GM10266 (cell line): ENCODE results near the gene CDKL5.

Experiments
- DNase-seq: peaks from one replicate; pipeline ENCODE4 v3.0.0; 2012; ENCODE audit errors: extremely low spot score
- CTCF ChIP-seq: IDR thresholded peaks from 2 replicates; pipeline ENCODE4 v1.5.1; 2012; ENCODE audit warnings: mild to moderate bottlenecking, low read depth; ENCODE audit not compliant: control insufficient read depth, insufficient read depth; ENCODE audit errors: missing control alignments

Gene CDKL5

DNA sequence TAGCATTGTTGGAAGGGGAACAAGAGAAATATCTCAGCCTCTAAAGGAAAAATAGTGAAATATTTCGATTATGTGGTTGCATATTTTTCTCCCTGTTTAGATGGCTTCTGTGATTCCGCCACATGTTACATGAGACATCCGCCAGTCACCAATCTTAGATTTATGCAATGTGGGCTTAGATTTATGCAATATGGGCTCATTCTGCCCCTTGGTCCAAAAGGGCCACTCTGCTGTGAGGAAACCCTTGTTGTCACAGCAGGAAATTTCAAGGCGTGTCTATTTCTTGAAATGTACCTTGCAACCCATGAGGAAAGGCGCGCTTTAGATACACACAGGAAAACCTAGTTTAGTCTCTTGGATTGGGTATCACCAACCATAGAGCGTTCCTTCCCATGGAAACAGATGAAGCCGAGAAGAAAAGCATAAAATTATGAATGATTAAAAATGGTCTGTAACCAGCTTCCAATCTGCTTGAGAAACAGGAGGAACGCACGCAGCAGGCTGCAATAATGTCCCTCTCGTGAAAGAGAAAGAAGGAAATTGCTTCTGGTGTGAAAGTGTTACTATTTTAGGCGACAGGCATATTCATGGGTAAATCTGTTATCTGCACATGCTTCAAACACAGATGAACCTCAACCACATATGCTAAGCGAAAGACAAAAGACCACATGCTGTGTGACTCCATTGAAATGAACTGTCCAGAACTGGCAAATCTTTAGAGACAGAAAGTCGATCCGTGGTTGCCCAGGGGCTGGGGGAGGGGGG is 242.8 kb downstream of the CDKL5 start:
- peak; percentile 32 for DNase-seq
- TF ChIP-seq CTCF, result no peak

DNA sequence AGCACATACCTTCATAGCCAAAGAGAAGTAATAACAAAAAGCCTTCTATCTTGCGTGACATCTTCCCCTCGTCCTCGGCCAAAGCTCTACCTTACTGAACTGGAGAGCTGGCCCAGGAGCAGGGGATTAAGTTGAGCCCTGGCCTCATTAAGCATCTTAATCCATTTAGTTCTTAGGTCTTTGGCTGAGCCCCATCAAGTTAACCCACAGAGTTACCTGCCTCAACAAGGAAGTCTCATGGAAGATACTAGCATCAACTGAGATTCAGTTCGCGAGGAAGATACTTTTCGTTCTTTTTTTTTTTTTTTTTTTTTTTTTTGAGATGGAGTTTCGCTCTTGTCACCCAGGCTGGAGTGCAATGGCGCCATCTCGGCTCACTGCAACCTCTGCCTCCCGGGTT is 246.6 kb downstream of the CDKL5 start, which contains the start of gene RS1:
RS1 (minus strand) TSS at position 101 of the 400 bp plus-strand sequence; CDS start at position 61, 40 bp downstream.
- no peak for DNase-seq
- no peak for TF ChIP-seq CTCF

- no peak for DNase-seq
- TF ChIP-seq CTCF, result no peak
These were observed 249.0 kb downstream of the CDKL5 start for GRCh38 chrX:18674417-18674787.

DNA sequence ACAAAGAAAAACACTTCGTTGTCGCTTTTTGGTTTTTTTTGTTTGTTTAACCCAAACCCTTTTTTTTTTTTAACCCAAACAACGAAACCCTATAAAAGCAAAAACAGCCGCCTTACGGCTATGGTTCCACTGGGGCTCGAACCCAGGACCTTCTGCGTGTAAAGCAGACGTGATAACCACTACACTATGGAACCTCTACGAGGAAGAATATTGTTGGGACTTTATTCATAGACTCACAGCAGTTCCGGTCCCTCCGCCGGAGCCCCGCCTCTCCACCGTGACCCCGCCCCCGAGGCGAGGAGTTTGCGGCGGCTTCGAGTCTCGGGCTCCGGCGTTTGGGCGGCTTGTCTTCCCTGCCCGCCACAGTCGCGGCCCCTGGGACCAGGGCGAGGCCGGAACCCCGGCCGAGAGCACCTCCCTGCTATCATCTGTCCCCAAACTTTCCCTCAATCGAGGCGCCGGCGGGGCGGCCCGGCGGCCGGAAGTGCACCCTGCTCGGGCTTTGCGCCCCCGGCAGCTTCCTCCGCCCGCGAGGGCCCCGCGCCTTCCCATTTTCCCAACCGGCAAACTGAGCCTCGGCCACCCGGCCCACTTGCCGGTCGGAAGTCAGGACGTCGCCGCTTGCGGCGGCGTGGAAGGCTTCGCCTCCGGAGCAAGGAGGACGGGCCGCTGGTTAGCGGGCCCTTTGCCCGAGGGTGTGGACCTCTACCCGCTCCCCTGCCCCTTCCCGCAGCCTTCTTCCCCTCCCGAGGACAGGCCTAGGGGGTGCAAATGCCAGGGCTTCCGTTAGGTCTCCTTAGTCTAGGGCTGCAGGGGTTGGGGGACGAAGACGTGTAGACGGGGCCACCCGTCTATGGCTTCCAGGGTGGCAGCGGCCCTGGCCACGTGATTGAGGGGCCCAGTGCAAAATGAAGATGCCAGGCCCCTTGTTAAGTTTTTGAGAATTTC is 249.7 kb downstream of the CDKL5 start:
- DNase-seq, result peak; percentile 77
- TF ChIP-seq CTCF, result no peak

GRCh38 chrX:18676050-18676449 is 250.6 kb downstream of the CDKL5 start:
- no peak for TF ChIP-seq CTCF
- no peak for DNase-seq

GRCh38 chrX:18676470-18676869 is 251.1 kb downstream of the CDKL5 start:
- TF ChIP-seq CTCF, result no peak
- DNase-seq, result no peak

DNA sequence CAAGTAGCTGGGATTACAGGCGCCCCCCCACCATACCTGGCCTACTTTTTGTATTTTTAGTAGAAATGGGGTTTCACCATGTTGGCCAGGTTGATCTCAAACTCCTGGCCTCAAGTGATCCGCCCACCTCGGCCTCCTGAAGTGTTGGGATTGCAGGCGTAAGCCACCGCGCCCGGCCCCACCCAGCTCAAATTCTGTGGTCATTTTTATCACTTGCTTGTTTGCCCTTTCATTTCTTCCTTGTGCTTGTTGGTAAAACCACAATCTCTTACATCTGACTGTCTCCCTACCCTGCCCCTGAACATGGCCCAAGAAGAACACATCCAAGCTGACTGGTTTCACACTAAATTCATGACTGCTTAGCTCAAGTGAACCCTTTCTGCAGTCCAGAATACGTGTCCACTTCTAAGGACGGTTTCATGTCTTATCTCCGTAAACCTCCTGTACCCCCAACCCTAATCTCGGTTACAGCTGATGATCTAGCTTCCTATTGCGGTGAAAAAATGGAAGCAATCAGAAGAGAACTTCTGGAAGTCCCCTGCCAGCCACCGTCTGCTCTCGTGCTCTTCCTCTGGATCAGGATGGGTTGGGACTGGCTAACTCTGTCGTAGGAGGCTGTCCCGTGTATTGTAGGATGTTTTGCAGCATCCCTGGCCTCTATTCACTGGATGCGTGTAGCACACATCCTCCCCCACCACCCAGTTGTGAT is 251.9 kb downstream of the CDKL5 start:
- no peak for TF ChIP-seq CTCF
- no peak for DNase-seq
